Measurements from ENCODE around the gene AGPAT1.

AGPAT1 gene

GRCh38 chr6:32171234-32171633 is 4.7 kb downstream of the AGPAT1 start:
- Mint-ChIP-seq H3K4me1 (ENCODE audit: low read depth) (peaks cover 36% of the 10 kb centered on the region), H3K27ac (no peak overlapping the region), H3K27me3 (no peaks in the 10 kb centered on the region), H3K36me3 (peaks cover 5% of the 10 kb centered on the region), H3K4me3 (no peak overlapping the region), H3K9me3 (ENCODE audit: low read depth) (no peaks in the 10 kb centered on the region)

DNA sequence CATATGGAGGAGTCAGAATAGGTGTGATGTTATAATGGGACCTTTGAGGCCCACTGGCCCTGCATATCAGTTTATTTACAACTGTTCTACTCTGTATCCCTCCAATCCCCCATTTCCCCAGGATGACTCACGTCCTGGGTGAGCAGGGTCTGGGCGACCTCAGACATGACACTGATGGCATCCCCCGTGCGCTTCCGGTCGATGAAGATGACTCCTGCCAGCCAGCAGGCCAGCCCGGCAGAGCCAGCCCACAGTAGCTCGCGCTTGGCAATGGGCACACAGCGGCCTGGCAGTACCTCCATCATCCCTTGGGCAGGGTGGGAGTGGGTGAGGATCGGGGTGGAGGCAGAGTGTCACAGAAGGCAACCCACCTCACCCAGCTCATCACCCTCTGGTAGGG is 5.6 kb downstream of the AGPAT1 start:
- peaks cover 32% of the 10 kb centered on the region for H3K4me1 Mint-ChIP-seq (ENCODE audit: low read depth)
- peaks cover 5% of the 10 kb centered on the region for H3K36me3 Mint-ChIP-seq
- no peak overlapping the region for H3K27ac Mint-ChIP-seq
- no peaks in the 10 kb centered on the region for H3K27me3 Mint-ChIP-seq
- H3K9me3 Mint-ChIP-seq (ENCODE audit: low read depth) = no peaks in the 10 kb centered on the region
- no peak overlapping the region for H3K4me3 Mint-ChIP-seq

DNA sequence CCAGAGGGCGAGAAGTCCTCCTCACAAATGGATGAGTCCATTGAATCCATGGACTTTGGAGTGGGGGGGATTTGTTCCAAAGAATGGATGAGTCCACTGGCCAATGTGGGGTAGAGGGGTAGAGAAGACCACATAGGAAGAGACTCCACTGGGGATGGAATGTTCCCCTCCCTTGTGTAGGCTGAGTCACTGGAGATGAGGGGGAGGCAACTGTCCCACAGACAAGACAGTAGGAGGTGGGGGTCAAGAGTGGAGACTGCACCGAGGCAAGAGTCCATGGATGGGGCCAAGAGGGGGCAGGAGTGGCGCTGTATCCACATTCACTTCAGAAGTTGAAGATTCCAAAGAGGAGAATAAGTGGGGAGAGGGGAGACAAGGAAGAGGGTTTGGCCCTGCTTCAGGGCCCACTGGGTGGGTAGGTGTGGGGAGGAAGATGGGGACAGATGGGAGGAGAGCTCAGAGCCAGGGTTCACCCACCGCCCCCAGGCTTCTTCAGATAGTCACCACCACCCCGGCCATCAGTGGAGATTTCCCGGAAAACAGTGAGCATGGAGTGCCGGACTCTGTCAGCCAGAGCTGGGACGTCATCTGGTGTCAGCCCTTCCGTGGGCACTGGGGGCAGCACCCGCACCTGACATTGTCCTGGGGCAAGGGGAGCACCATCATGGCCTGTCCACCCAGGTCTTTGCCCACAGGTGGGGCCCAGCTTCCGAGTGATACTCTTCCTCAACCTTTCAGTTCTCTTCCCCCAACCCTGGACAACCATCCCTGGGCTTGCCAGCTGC is 6.9 kb downstream of the AGPAT1 start:
- peaks cover 8% of the 10 kb centered on the region for H3K36me3 Mint-ChIP-seq
- peaks cover 20% of the 10 kb centered on the region for H3K4me1 Mint-ChIP-seq (ENCODE audit: low read depth)
- H3K27ac Mint-ChIP-seq = no peak overlapping the region
- no peaks in the 10 kb centered on the region for H3K9me3 Mint-ChIP-seq (ENCODE audit: low read depth)
- no peak overlapping the region for H3K4me3 Mint-ChIP-seq
- H3K27me3 Mint-ChIP-seq = no peaks in the 10 kb centered on the region

DNA sequence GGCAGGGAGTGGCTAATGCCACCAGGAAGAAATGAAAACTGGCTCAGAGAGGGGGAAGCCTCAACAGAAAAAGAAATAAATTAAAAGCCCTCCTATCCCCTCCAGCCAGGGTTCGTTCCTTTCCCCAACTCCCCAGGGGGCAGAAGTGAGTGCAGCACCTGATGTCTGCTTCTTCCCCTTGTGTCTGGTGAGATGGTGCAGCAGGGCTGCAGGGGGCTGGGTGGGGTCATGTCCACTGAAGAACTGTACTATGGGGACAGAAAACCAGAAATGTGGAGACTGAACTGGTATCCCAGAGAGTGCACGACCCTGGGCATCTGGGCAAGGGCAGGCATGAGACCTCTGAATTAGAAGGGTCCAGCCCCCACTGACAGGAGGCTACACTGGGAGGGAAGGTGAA is 7.5 kb downstream of the AGPAT1 start:
- Mint-ChIP-seq H3K27me3 (no peaks in the 10 kb centered on the region), H3K4me1 (ENCODE audit: low read depth) (peaks cover 13% of the 10 kb centered on the region), H3K9me3 (ENCODE audit: low read depth) (no peaks in the 10 kb centered on the region), H3K4me3 (no peak overlapping the region), H3K36me3 (peaks cover 8% of the 10 kb centered on the region), H3K27ac (no peak overlapping the region)

DNA sequence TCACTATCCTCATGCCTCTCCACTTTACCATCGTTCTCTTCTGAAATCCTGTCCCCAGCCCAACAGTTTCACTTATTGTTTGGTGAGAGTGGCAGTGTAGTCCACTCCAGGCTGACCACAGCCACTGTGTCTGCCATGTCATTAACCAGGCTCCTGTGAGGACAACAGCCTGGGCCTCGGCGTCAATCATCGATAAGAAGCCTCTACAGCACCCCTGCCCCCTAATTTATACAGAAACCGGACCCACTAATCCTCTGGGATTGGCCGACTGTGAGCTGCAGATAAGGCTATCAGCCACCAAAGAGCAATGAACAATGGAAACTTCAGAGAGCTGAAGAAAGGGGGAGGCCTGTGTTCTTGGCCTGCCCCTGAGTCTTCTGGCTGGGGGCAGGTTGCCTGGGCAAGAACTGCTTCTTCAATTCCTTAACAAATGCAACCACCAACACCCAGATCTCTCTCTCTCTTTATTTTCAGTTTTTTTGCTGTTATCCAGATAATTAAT is 8.1 kb downstream of the AGPAT1 start:
- Mint-ChIP-seq H3K36me3 (peaks cover 8% of the 10 kb centered on the region), H3K9me3 (ENCODE audit: low read depth) (no peaks in the 10 kb centered on the region), H3K27me3 (no peaks in the 10 kb centered on the region), H3K27ac (no peak overlapping the region), H3K4me3 (no peak overlapping the region), H3K4me1 (ENCODE audit: low read depth) (peaks cover 8% of the 10 kb centered on the region)

DNA sequence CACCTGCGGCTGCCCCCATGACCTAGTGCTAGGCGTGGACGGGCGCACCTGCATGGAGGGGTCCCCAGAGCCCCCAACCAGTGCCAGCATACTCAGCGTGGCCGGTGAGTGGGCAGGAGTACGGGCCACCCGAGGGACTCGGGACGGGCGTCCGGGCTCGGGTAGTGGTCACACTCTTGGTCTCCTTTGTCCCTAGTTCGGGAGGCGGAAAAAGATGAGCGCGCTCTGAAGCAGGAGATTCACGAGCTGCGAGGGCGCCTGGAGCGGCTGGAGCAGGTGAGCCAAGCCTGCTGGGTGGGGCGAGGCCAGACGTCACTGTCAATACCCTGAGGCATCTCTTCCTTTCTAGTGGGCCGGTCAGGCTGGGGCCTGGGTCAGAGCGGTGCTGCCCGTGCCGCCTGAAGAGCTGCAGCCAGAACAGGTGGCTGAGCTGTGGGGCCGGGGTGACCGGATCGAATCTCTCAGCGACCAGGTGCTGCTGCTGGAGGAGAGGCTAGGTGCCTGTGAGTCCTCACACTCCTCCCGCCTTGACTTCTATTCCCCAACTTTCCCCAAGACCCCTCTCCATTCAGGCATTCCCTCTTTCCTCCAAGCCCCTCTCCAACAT is 8.6 kb downstream of the AGPAT1 start:
- H3K27me3 Mint-ChIP-seq = no peaks in the 10 kb centered on the region
- no peaks in the 10 kb centered on the region for H3K9me3 Mint-ChIP-seq (ENCODE audit: low read depth)
- H3K27ac Mint-ChIP-seq = no peak overlapping the region
- peaks cover 3% of the 10 kb centered on the region for H3K4me1 Mint-ChIP-seq (ENCODE audit: low read depth)
- H3K36me3 Mint-ChIP-seq = peaks cover 8% of the 10 kb centered on the region
- no peak overlapping the region for H3K4me3 Mint-ChIP-seq

DNA sequence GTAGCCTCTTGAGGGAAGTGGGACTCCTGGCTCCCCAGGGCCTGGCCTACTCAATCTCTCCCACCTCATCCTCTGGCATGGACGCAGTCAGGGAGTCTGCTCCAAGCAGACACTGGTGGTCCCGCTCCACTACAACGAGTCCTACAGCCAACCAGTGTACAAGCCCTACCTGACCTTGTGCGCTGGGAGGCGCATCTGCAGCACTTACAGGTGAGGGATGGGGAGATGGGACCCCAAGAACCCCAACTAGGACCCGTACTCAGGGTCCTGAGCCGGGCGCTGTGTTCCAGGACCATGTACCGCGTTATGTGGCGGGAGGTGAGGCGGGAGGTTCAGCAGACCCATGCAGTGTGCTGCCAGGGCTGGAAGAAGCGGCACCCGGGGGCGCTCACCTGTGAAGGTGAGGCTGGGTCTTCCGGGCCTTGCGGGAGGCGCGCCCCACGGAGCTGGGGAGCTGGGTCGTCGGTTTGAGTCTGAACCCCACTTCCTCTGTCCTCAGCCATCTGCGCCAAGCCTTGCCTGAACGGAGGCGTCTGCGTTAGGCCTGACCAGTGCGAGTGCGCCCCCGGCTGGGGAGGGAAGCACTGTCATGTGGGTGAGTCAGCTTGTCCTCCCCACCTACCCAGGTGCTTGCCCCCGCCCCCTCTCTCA is 9.3 kb downstream of the AGPAT1 start:
- no peaks in the 10 kb centered on the region for H3K9me3 Mint-ChIP-seq (ENCODE audit: low read depth)
- H3K4me1 Mint-ChIP-seq (ENCODE audit: low read depth) = peaks cover 3% of the 10 kb centered on the region
- H3K27me3 Mint-ChIP-seq = no peaks in the 10 kb centered on the region
- H3K4me3 Mint-ChIP-seq = no peak overlapping the region
- H3K36me3 Mint-ChIP-seq = peaks cover 8% of the 10 kb centered on the region
- no peak overlapping the region for H3K27ac Mint-ChIP-seq

- H3K4me1 Mint-ChIP-seq (ENCODE audit: low read depth) = no peaks in the 10 kb centered on the region
- no peak within 1 kb of the TSS for H3K4me3 Mint-ChIP-seq
- no peaks in the 10 kb centered on the region for H3K9me3 Mint-ChIP-seq (ENCODE audit: low read depth)
- no peaks in the 10 kb centered on the region for H3K27me3 Mint-ChIP-seq
- H3K27ac Mint-ChIP-seq = no peak within 1 kb of the TSS
- peaks cover 5% of the 10 kb centered on the region for H3K36me3 Mint-ChIP-seq
These were observed 11.6 kb downstream of the AGPAT1 start, which contains the start of gene EGFL8 for GRCh38 chr6:32164295-32164694. Gene EGFL8, plus strand, starts transcription at chr6:32164595. Its CDS starts 1,571 bp downstream, at chr6:32166166.

GRCh38 chr6:32163559-32164258 is 12.2 kb downstream of the AGPAT1 start:
- no peaks in the 10 kb centered on the region for H3K9me3 Mint-ChIP-seq (ENCODE audit: low read depth)
- H3K4me3 Mint-ChIP-seq = no peak overlapping the region
- no peaks in the 10 kb centered on the region for H3K27me3 Mint-ChIP-seq
- H3K4me1 Mint-ChIP-seq (ENCODE audit: low read depth) = no peaks in the 10 kb centered on the region
- H3K36me3 Mint-ChIP-seq = peaks cover 5% of the 10 kb centered on the region
- H3K27ac Mint-ChIP-seq = no peak overlapping the region

DNA sequence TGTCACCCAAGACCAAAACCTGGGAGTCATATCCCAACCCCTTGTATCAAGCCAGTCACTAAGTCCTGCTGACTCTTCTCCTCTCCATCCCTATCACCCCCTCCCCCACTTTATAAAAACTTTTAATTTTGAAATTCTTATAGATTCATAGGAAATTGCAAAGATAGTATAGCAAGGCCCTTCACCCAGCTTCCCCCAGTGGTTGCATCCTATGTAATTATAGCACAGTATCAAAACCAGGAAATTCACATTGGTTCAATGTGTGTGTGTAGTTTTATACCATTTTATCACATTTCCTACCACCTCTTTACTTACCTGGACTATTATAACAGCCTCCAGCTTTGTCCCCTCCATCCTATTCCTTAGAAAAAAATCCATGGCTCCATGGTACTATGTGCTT is 17.8 kb downstream of the AGPAT1 start:
- Mint-ChIP-seq H3K4me1 (ENCODE audit: low read depth) (peaks cover 28% of the 10 kb centered on the region), H3K27me3 (no peaks in the 10 kb centered on the region), H3K9me3 (ENCODE audit: low read depth) (no peaks in the 10 kb centered on the region), H3K4me3 (no peak overlapping the region), H3K36me3 (peaks cover 12% of the 10 kb centered on the region), H3K27ac (no peak overlapping the region)

DNA sequence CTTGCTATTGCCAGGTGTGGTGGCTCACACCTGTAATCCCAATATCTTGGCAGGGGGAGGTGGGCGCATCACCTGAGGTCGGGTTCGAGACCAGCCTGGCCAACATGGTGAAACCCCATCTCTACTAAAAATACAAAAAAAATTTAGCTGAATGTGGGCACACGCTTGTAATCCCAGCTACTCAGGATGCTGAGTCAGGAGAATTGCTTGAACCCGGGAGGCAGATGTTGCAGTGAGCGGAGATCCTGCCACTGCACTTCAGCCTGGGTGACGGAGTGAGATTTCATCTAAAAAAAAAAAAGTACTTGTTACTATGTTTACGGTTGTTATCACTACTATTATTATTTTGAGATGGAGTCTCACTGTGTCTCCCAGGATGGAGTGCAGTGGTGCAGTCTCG is 19.0 kb downstream of the AGPAT1 start:
- Mint-ChIP-seq H3K36me3 (peaks cover 12% of the 10 kb centered on the region), H3K27ac (no peak overlapping the region), H3K4me3 (no peak overlapping the region), H3K9me3 (ENCODE audit: low read depth) (no peaks in the 10 kb centered on the region), H3K4me1 (ENCODE audit: low read depth) (peaks cover 38% of the 10 kb centered on the region), H3K27me3 (no peaks in the 10 kb centered on the region)

GRCh38 chr6:32154514-32155161 is 21.2 kb downstream of the AGPAT1 start:
- Mint-ChIP-seq H3K27me3 (no peaks in the 10 kb centered on the region), H3K27ac (peak overlapping the region; percentile 96), H3K4me3 (peak overlapping the region; percentile 99), H3K36me3 (peaks cover 12% of the 10 kb centered on the region), H3K4me1 (ENCODE audit: low read depth) (peaks cover 53% of the 10 kb centered on the region), H3K9me3 (ENCODE audit: low read depth) (no peaks in the 10 kb centered on the region)

- Mint-ChIP-seq H3K27ac (peak within 1 kb of the TSS; percentile 96), H3K9me3 (ENCODE audit: low read depth) (no peaks in the 10 kb centered on the region), H3K36me3 (peaks cover 12% of the 10 kb centered on the region), H3K4me3 (peak within 1 kb of the TSS; percentile 99), H3K4me1 (ENCODE audit: low read depth) (peaks cover 55% of the 10 kb centered on the region), H3K27me3 (no peaks in the 10 kb centered on the region)
These were observed 22.0 kb downstream of the AGPAT1 start, which contains the start of gene PPT2 for GRCh38 chr6:32153564-32154513. Gene PPT2, plus strand, starts transcription at chr6:32154141. Its CDS starts 454 bp downstream, at chr6:32154595.
